HepG2 (cell line): ENCODE results near the gene HCFC1. TPM values are rescaled to one million over a fixed set of nuclear protein-coding genes. Genes with fewer than 3 reads are reported as not detected.

Experiments used
- ATAC-seq: fragments of 200-7000 bp; cut with Tn5 transposase; 3 replicates; pipeline ENCODE4 v1.9.1; 2020; ENCODE audit warnings: mild to moderate bottlenecking, moderate library complexity
- BruUV-seq: library from RNA; stranded (reverse); fragments of 400-500 nt; replicated peaks from 2 replicates; lab custom pipeline; 2021; lab: Mats Ljungman, UMichigan
- CTCF ChIA-PET: fragments of 300-600 bp; formaldehyde crosslinking; extraction: SDS; loops from one replicate; lab custom pipeline; 2021; ENCODE audit warnings: low total read pairs, inconsistent platforms, low intra/inter-chr PET ratio; lab: Yijun Ruan, JAX
- POLR2A ChIA-PET: fragments of 350-600 bp; sonication (Branson Sonifier 250); formaldehyde crosslinking; loops from one replicate; lab custom pipeline; 2020; ENCODE audit warnings: antibody characterized with exemption, inconsistent platforms; lab: Yijun Ruan, JAX
- DNase-seq: peaks from one replicate; pipeline ENCODE4 v3.0.0-alpha.2; 2015; ENCODE audit warnings: low spot score
- FAIRE-seq: peaks from 3 replicates; lab custom pipeline; 2011; peaks lifted over from hg19 to GRCh38; lab: Jason Lieb, UNC
- H2AFZ ChIP-seq: one replicate; pipeline ENCODE4 v1.6.1; 2011; ENCODE audit warnings: low read length, inconsistent platforms
- H3K27ac ChIP-seq: fragments of 300-600 bp; 3 replicates; pipeline ENCODE4 v1.8.0; 2011; ENCODE audit warnings: mixed run types, mild to moderate bottlenecking, mixed read lengths, low read length, inconsistent platforms; ENCODE audit not compliant: insufficient read depth; ENCODE audit errors: extremely low read length
- H3K27me3 ChIP-seq, 2 experiments: fragments of 200-600 bp in 1 of 2; 2 replicates in 1 of 2; 3 replicates in 1 of 2; pipeline versions ENCODE4 v1.6.0 to v1.8.0; 2011; ENCODE audit warnings: low read length in 2 of 2, mild to moderate bottlenecking in 2 of 2, moderate library complexity in 2 of 2, inconsistent platforms in 1 of 2; ENCODE audit not compliant: insufficient read depth in 2 of 2, control insufficient read depth in 1 of 2
- H3K36me3 ChIP-seq, 2 experiments: fragments of 200-600 bp in 1 of 2; replicated peaks in 1 of 2; 2 replicates in 1 of 2; 3 replicates in 1 of 2; pipeline versions ENCODE4 v1.5.1 to v1.8.0; 2011; ENCODE audit warnings: low read length in 2 of 2, inconsistent platforms in 1 of 2; ENCODE audit not compliant: insufficient read depth in 2 of 2, control insufficient read depth in 1 of 2
- H3K4me1 ChIP-seq: 2 replicates; pipeline ENCODE4 v1.5.1; 2012; ENCODE audit warnings: low read length, inconsistent platforms; ENCODE audit not compliant: insufficient read depth
- H3K4me2 ChIP-seq: 2 replicates; pipeline ENCODE4 v1.6.0; 2011; ENCODE audit warnings: low read depth, low read length, inconsistent platforms
- H3K4me3 ChIP-seq, 3 experiments: fragments of 200-600 bp in 1 of 3; sonication (generic), shearing (Covaris generic) in 1 of 3; replicated peaks in 1 of 3; 2 replicates each; pipeline ENCODE4 v1.5.1; 2011 to 2016; ENCODE audit warnings: low read length in 3 of 3, inconsistent platforms in 2 of 3, low read depth in 2 of 3, mild to moderate bottlenecking in 2 of 3, control low read depth in 1 of 3, mixed read lengths in 1 of 3; ENCODE audit not compliant: insufficient read depth in 1 of 3
- H3K79me2 ChIP-seq: one replicate; pipeline ENCODE4 v1.6.1; 2011; ENCODE audit warnings: low read length, inconsistent platforms; ENCODE audit not compliant: insufficient read depth
- H3K9ac ChIP-seq: 2 replicates; pipeline ENCODE4 v1.6.0; 2011; ENCODE audit warnings: mild to moderate bottlenecking, low read depth, low read length, inconsistent platforms; ENCODE audit not compliant: insufficient read depth
- H3K9me3 ChIP-seq: 2 replicates; pipeline ENCODE4 v1.5.1; 2012; ENCODE audit warnings: mild to moderate bottlenecking, low read length
- H4K20me1 ChIP-seq: 2 replicates; pipeline ENCODE4 v1.6.0; 2011; ENCODE audit warnings: inconsistent platforms, mild to moderate bottlenecking, low read length, moderate library complexity; ENCODE audit not compliant: insufficient read depth
- CC2D1A ChIP-seq: sonication (generic); formaldehyde crosslinking; IDR thresholded peaks from 2 replicates; pipeline ENCODE4 v1.8.1; 2023; ENCODE audit warnings: mild to moderate bottlenecking, missing genetic modification reagents
- HDAC1 ChIP-seq: sonication (generic); formaldehyde crosslinking; IDR thresholded peaks from 2 replicates; pipeline ENCODE4 v1.5.1; 2020; ENCODE audit warnings: mild to moderate bottlenecking, missing genetic modification reagents
- KDM4B ChIP-seq: sonication (generic); formaldehyde crosslinking; IDR thresholded peaks from 2 replicates; pipeline ENCODE4 v1.4.0; 2020; ENCODE audit warnings: missing genetic modification reagents
- MAZ ChIP-seq, 2 experiments: sonication (generic) in 1 of 2; formaldehyde crosslinking in 1 of 2; IDR thresholded peaks; 2 replicates each; pipeline versions ENCODE4 v1.5.0 to v1.6.1; 2012 to 2020; ENCODE audit warnings: low read depth in 2 of 2, mild to moderate bottlenecking in 2 of 2, borderline replicate concordance in 1 of 2, improper control_type of control experiment in 1 of 2, low read length in 1 of 2, missing genetic modification reagents in 1 of 2, moderate library complexity in 1 of 2
- MTERF4 ChIP-seq: sonication (generic); formaldehyde crosslinking; IDR thresholded peaks from 2 replicates; pipeline ENCODE4 v1.8.0; 2023; ENCODE audit warnings: mild to moderate bottlenecking, missing genetic modification reagents
- NCOA1 ChIP-seq: sonication (generic); formaldehyde crosslinking; IDR thresholded peaks from 2 replicates; pipeline ENCODE4 v1.9.0; 2021; ENCODE audit warnings: missing genetic modification reagents
- NFYC ChIP-seq: IDR thresholded peaks from 2 replicates; pipeline ENCODE4 v1.6.1; 2016; ENCODE audit warnings: missing genetic modification reagents, missing compliant biosample characterization
- RBFOX2 ChIP-seq: fragments of 200-400 bp; formaldehyde crosslinking; IDR thresholded peaks from 2 replicates; pipeline ENCODE4 v1.6.1; 2017; ENCODE audit warnings: low read depth, mild to moderate bottlenecking, low read length
- SSRP1 ChIP-seq: IDR thresholded peaks from 2 replicates; pipeline ENCODE4 v1.6.1; 2016; ENCODE audit warnings: control low read depth
- UBTF ChIP-seq: sonication (generic); formaldehyde crosslinking; IDR thresholded peaks from 2 replicates; pipeline ENCODE4 v1.4.0; 2020; ENCODE audit warnings: mild to moderate bottlenecking, missing genetic modification reagents
- ZBTB26 ChIP-seq: IDR thresholded peaks from 2 replicates; pipeline ENCODE4 v1.6.1; 2016; ENCODE audit warnings: missing compliant biosample characterization, missing genetic modification reagents, borderline replicate concordance
- ZNF280B ChIP-seq: sonication (generic); formaldehyde crosslinking; IDR thresholded peaks from 2 replicates; pipeline ENCODE4 v1.5.0; 2020; ENCODE audit warnings: missing genetic modification reagents, mild to moderate bottlenecking, borderline replicate concordance
- ZNF367 ChIP-seq: sonication (generic); formaldehyde crosslinking; IDR thresholded peaks from 2 replicates; pipeline ENCODE4 v1.4.0; 2020; ENCODE audit warnings: missing genetic modification reagents, borderline replicate concordance
- ZNF549 ChIP-seq: sonication (generic); formaldehyde crosslinking; IDR thresholded peaks from 2 replicates; pipeline ENCODE4 v1.5.0; 2020; ENCODE audit warnings: missing genetic modification reagents
- ZNF564 ChIP-seq: sonication (generic); formaldehyde crosslinking; IDR thresholded peaks from 2 replicates; pipeline ENCODE4 v1.8.1; 2023; ENCODE audit warnings: mild to moderate bottlenecking, missing genetic modification reagents
- WGBS: methylation state at CpG from one replicate; pipeline ENCODE4 v1.1.6; 2017; ENCODE audit warnings: low lambda C conversion rate; 5-methylcytosine and 5-hydroxymethylcytosine counted together
- in situ Hi-C: cut with HindIII; loops from 2 replicates; pipeline ENCODE4 v1.10.0; 2017; ENCODE audit warnings: low pct_unique_long_range_greater_than_20kb; ENCODE audit not compliant: extremely low pct_ligation_motif_present
- intact Hi-C: fragments of 100-400 bp; cut with micrococcal nuclease; formaldehyde crosslinking; loops from one replicate; pipeline ENCODE4 v1.10.0; 2022; ENCODE audit not compliant: unreplicated experiment
- polyA plus RNA-seq, 8 experiments: library from polyadenylated mRNA; depleted of rRNA in 3 of 8; stranded (reverse) in 7 of 8; unstranded in 1 of 8; fragments of >200 nt; fragmentation: Illumina TruSeq in 4 of 8; extraction: Trizol in 4 of 8; gene quantifications; 2 replicates each; pipeline versions ENCODE4 v1.2.1 to v1.2.3, GENCODE V29; 2011 to 2016; ENCODE audit warnings: low read depth in 4 of 8, missing spikeins in 1 of 8, mixed read lengths in 1 of 8; ENCODE audit not compliant: insufficient read depth in 1 of 8
- total RNA-seq, 5 experiments: library from RNA; depleted of rRNA; stranded (reverse); fragments of >200 nt; fragmentation: Illumina TruSeq; extraction: Trizol; gene quantifications; 2 replicates each; pipeline ENCODE4 v1.2.3, GENCODE V29; 2016; ENCODE audit warnings: low read depth in 1 of 5

The HCFC1 gene
- total and polyA plus RNA-seq, 2 of the 13 experiments (the other 11 are each of a cell fraction or from before 2014, with no cell fraction given), result 5.8 to 17.8 TPM

GRCh38 chrX:154013614-154014360, 42.2 kb upstream of the HCFC1 start (continued):
- no peak for TF ChIP-seq MAZ (IDR thresholded peaks at IDR 0.05; ENCODE audit: borderline replicate concordance, low read depth, low read length)
- no peak for TF ChIP-seq MAZ (CRISPR knock-in tag; IDR thresholded peaks at IDR 0.05; ENCODE audit: low read depth)
- no peak for TF ChIP-seq NCOA1
- TF ChIP-seq RBFOX2, result 0 out of 2 replicates have a peak, but pooled peaks have one; percentile 40
- TF ChIP-seq UBTF, result peak; percentile 3; the same call in 1 of the 2 replicates

- BruUV-seq, result no TSS peak
- Histone ChIP-seq H3K27ac (peak overlapping the region; percentile 81), H3K36me3 (peaks cover 0 to 7% of the 10 kb centered on the region in 2 experiments; a peak in 1 of 5 replicates), H3K4me1 (peaks cover 47% of the 10 kb centered on the region), H3K9me3 (no peaks in the 10 kb centered on the region), H4K20me1 (no peaks in the 10 kb centered on the region), H3K79me2 (peaks cover 3% of the 10 kb centered on the region), H3K4me2 (peak overlapping the region; percentile 51), H3K9ac (peak overlapping the region; percentile 47), H3K4me3 (peak overlapping the region in 1 of 3 experiments; percentile 37; a peak in 2 of 6 replicates), H2AFZ (no peak overlapping the region), H3K27me3 (no peaks in the 10 kb centered on the region)
- peak; percentile 69 for ATAC-seq
- no peak for FAIRE-seq
- WGBS, result 0% methylated on average over 1 of the region's 17 CpGs
- in situ Hi-C loops, result loop anchor here (5.0 kb wide), 2 partner anchors 39 to 41 kb away; partner anchors contain the start of genes HCFC1 and TMEM187
- no peak for DNase-seq
- ChIA-PET CTCF (no interaction called here), POLR2A (interaction anchor here (0.7 to 3.7 kb wide), 12 partner anchors 8 to 219 kb away, joined by 3 to 54 read pairs (median 4); partner anchors contain the start of genes HCFC1, IDH3G, SSR4 and TMEM187)
- intact Hi-C loops, result loop anchor here (2.0 to 5.0 kb wide), 2 partner anchors 39 to 40 kb away; partner anchors contain the start of gene TMEM187
- TF ChIP-seq ZNF549 (no peak), CC2D1A (no peak), SSRP1 (no peak), MTERF4 (no peak), KDM4B (no peak), NFYC (no peak), ZNF280B (CRISPR knock-in tag) (no peak), ZNF564 (CRISPR knock-in tag) (no peak), ZNF367 (CRISPR knock-in tag) (no peak), HDAC1 (CRISPR knock-in tag) (peak; percentile 24; the same call in 1 of the 2 replicates), ZBTB26 (CRISPR knock-in tag) (no peak)
Observed at GRCh38 chrX:154013001-154013421, 41.4 kb upstream of the HCFC1 start.
